Prostate gland (tissue), 2 donors: ENCODE data around the gene TMPRSS4. TPM values are rescaled to one million over a fixed set of nuclear protein-coding genes. Genes with fewer than 3 reads are reported as not detected.

Experiments used
- DNase-seq: peaks from one replicate; pipeline ENCODE4 v3.0.0-alpha.2; 2019; ENCODE audit warnings: low spot score
- H3K27ac ChIP-seq, 2 donors: fragments of 200-600 bp; sonication (generic); 2 replicates each; pipeline ENCODE4 v1.5.1; 2017 to 2019
- H3K27me3 ChIP-seq: fragments of 200-600 bp; sonication (generic); replicated peaks from 2 replicates; pipeline ENCODE4 v1.5.1; 2019; ENCODE audit not compliant: insufficient read depth
- H3K36me3 ChIP-seq, 2 donors: fragments of 200-600 bp; sonication (generic); 1 replicate in 1 of 2; 2 replicates in 1 of 2; pipeline versions ENCODE4 v1.5.1 to v1.8.1; 2017 to 2019
- H3K4me1 ChIP-seq: fragments of 200-600 bp; sonication (generic); replicated peaks from 2 replicates; pipeline ENCODE4 v1.5.1; 2019
- H3K4me3 ChIP-seq, 2 donors: fragments of 200-600 bp; sonication (generic); 2 replicates each; pipeline ENCODE4 v1.5.1; 2017 to 2019
- H3K9me3 ChIP-seq: fragments of 200-600 bp; sonication (generic); 2 replicates; pipeline ENCODE4 v1.5.1; 2017
- POLR2A ChIP-seq: fragments of 450-650 bp; IDR thresholded peaks from one replicate; pipeline ENCODE4 v1.6.1; 2016; ENCODE audit warnings: antibody characterized with exemption, mild to moderate bottlenecking
- POLR2AphosphoS5 ChIP-seq: sonication (generic); formaldehyde crosslinking; IDR thresholded peaks from one replicate; pipeline ENCODE4 v1.6.1; 2017; ENCODE audit warnings: antibody characterized with exemption
- WGBS: methylation state at CpG from one replicate; pipeline ENCODE4 v1.1.5; 2018; 5-methylcytosine and 5-hydroxymethylcytosine counted together
- intact Hi-C: fragments of 100-400 bp; cut with DNase I; formaldehyde crosslinking; loops from one replicate; pipeline ENCODE4 v1.14.2; 2022
- total RNA-seq, 2 donors: library from RNA; depleted of rRNA; stranded (reverse); fragments of >200 nt; gene quantifications; one replicate each; pipeline ENCODE4 v1.1.0, GENCODE V29; 2016
- TF ChIP-seq, protein P1 (sequence below), 4 experiments: fragments of 200-600 bp in 2 of 4; fragments of 450-650 bp in 2 of 4; sonication (generic) in 2 of 4; IDR thresholded peaks; 1 replicate in 3 of 4; 2 replicates in 1 of 4; pipeline ENCODE4 v1.5.1; 2016 to 2019; ENCODE audit warnings: antibody characterized with exemption in 4 of 4, mild to moderate bottlenecking in 2 of 4, moderate library complexity in 2 of 4

The TMPRSS4 gene
- total RNA-seq, 2 donors from 2014 or later = 1.5 to 6.4 TPM

GRCh38 chr11:118100691-118101232 is 23.9 kb downstream of the TMPRSS4 start:
- H3K4me1 ChIP-seq = no peaks in the 10 kb centered on the region
- intact Hi-C loops = no loop called here
- no peaks in the 10 kb centered on the region for H3K9me3 ChIP-seq
- DNase-seq = no peak
- no peak overlapping the region for H3K4me3 ChIP-seq
- no peaks in the 10 kb centered on the region for H3K27me3 ChIP-seq
- WGBS = 83% methylated on average over 3 of the region's 3 CpGs
- H3K36me3 ChIP-seq = no peaks in the 10 kb centered on the region
- H3K27ac ChIP-seq = no peak overlapping the region
- TF ChIP-seq POLR2AphosphoS5 (no peak), POLR2A (no peak)
- TF ChIP-seq, protein P1, sequence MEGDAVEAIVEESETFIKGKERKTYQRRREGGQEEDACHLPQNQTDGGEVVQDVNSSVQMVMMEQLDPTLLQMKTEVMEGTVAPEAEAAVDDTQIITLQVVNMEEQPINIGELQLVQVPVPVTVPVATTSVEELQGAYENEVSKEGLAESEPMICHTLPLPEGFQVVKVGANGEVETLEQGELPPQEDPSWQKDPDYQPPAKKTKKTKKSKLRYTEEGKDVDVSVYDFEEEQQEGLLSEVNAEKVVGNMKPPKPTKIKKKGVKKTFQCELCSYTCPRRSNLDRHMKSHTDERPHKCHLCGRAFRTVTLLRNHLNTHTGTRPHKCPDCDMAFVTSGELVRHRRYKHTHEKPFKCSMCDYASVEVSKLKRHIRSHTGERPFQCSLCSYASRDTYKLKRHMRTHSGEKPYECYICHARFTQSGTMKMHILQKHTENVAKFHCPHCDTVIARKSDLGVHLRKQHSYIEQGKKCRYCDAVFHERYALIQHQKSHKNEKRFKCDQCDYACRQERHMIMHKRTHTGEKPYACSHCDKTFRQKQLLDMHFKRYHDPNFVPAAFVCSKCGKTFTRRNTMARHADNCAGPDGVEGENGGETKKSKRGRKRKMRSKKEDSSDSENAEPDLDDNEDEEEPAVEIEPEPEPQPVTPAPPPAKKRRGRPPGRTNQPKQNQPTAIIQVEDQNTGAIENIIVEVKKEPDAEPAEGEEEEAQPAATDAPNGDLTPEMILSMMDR (IDR thresholded peaks at IDR 0.05) = no peak

DNA sequence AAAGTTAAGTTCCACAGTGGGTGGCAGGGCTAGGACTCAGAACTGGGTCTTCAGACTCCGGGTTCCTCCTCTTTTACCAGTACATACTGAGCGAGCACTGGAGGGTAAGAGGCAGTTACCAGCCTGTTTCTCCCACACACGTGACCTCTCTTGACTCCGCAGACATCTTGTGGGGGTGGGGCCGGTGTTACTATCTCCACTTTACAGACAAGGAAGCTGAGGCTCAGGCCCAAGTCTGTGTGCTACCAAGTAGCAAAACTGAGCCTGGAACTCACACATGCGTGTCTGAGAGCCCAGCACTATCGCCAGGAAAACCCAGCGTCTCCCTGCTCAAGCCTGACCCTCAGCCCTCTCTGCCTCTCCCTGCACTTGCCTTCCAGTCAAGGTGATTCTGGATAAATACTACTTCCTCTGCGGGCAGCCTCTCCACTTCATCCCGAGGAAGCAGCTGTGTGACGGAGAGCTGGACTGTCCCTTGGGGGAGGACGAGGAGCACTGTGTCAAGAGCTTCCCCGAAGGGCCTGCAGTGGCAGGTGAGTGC is 25.9 kb downstream of the TMPRSS4 start:
- TF ChIP-seq, protein P1 (IDR thresholded peaks at IDR 0.05) = no peak
- TF ChIP-seq POLR2AphosphoS5 = no peak
- no peak for TF ChIP-seq POLR2A
- no peak for DNase-seq
- 83% methylated on average over 13 of the region's 13 CpGs for WGBS

GRCh38 chr11:118104491-118104890 is 27.6 kb downstream of the TMPRSS4 start:
- H3K36me3 ChIP-seq = no peaks in the 10 kb centered on the region
- no peak overlapping the region for H3K4me3 ChIP-seq
- no peak overlapping the region for H3K27ac ChIP-seq
- intact Hi-C loops = no loop called here
- WGBS = 95% methylated on average over 6 of the region's 6 CpGs
- no peaks in the 10 kb centered on the region for H3K4me1 ChIP-seq
- DNase-seq = no peak
- H3K27me3 ChIP-seq = no peaks in the 10 kb centered on the region
- H3K9me3 ChIP-seq = no peaks in the 10 kb centered on the region
- TF ChIP-seq, protein P1 (IDR thresholded peaks at IDR 0.05) = no peak
- no peak for TF ChIP-seq POLR2A
- no peak for TF ChIP-seq POLR2AphosphoS5

More for the DNA sequence above, 25.9 kb downstream of the TMPRSS4 start:
- Histone ChIP-seq H3K27ac (no peak overlapping the region), H3K27me3 (no peaks in the 10 kb centered on the region), H3K9me3 (no peaks in the 10 kb centered on the region), H3K36me3 (no peaks in the 10 kb centered on the region), H3K4me1 (no peaks in the 10 kb centered on the region), H3K4me3 (no peak overlapping the region)
- intact Hi-C loops = no loop called here

DNA sequence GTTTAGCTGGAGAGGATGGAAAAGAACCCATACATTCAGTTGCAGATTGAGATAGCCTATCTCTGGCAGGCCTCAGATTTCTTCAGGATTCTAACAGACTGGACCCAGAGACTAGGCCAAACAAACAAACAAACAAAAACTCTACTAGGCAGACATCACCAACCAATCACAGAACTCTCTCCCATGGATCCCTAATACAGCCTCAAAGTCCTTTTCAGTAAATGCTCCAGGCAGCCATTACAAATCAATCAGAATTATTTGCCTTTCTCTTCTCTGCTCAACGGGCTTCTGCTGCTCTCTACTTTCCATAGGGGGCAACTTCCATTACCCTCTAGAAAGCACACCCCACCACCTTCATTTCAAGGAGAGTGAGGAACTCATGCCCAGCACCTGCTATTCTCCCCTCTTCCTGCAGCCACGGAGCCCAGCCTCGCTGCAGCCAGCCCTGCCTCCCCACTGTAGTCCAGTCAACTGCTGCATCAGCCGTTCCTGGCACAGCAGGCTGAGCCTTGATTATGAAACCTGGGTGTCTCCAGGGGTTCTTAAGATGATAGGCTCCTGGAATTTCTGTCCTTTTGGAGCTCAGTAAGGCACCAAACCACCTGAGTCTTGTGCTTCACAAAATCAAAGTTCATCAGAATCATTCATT is 28.9 kb downstream of the TMPRSS4 start:
- Histone ChIP-seq H3K9me3 (no peaks in the 10 kb centered on the region), H3K36me3 (no peaks in the 10 kb centered on the region), H3K4me3 (no peak overlapping the region), H3K27me3 (no peaks in the 10 kb centered on the region), H3K4me1 (no peaks in the 10 kb centered on the region), H3K27ac (no peak overlapping the region)
- 79% methylated on average over 4 of the region's 4 CpGs for WGBS
- intact Hi-C loops = no loop called here
- TF ChIP-seq POLR2A (no peak), POLR2AphosphoS5 (no peak)
- TF ChIP-seq, protein P1 (IDR thresholded peaks at IDR 0.05) = no peak
- DNase-seq = no peak
